HL-60 (cell line): ENCODE measurements around the gene ADARB1.

Source experiments
- CTCF ChIP-seq: IDR thresholded peaks from one replicate; pipeline ENCODE4 v1.5.1; 2011; ENCODE audit warnings: low read length, control low read depth, inconsistent platforms; ENCODE audit not compliant: insufficient read depth
- GABPA ChIP-seq: IDR thresholded peaks from 2 replicates; pipeline ENCODE4 v1.6.1; 2012; ENCODE audit warnings: low read depth

DNA sequence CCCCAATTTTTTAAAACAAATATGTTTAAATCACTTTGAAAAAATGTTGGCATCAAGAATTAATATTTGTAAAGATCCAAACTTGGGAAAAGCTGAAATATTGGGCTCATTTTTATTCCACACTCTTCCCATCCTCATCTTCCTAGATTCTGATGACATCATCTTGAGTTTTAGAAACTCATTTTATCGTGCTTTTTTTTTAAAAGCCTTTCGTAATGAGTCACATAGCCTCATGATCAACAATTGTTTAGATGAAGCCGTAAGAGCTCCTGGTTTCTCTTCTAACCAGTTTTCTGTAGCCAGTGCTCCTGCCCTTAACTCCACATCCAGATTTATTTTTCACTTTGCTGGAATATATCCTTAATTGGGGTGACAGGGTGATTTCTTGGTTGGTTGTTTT, 134.7 kb downstream of the ADARB1 start:
- TF ChIP-seq GABPA (no peak), CTCF (no peak)
